ENCODE data around the gene RAB8B. TPM values are rescaled to one million over a fixed set of nuclear protein-coding genes. Genes with fewer than 3 reads are reported as not detected.

Gene RAB8B
- total RNA-seq, 2 donors from 2014 or later = 21.9 to 28.8 TPM

DNA sequence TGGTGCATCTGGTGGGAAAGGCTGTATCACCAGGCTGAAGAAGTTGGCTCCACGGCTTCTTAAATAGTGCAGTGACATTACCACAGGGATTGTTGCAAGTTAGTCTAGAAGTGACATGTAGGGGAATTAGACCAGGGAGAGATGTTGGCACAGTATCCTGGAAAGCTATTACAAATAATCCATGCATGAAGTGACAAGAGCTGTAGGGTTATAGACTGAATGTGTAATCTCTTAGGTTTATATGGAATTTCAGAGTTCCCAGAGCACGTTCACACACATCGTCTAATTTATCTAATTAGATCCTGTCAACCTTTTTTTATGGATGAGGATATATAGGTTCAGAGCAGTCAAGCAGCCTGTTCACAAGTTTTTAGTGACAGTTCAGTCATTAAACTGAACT, 50.7 kb downstream of the RAB8B start:
- no peaks in the 10 kb centered on the region for H3K4me1 Mint-ChIP-seq
- no peaks in the 10 kb centered on the region for H3K4me1 ChIP-seq (ENCODE audit: control insufficient read depth, insufficient read depth, low read length)

DNA sequence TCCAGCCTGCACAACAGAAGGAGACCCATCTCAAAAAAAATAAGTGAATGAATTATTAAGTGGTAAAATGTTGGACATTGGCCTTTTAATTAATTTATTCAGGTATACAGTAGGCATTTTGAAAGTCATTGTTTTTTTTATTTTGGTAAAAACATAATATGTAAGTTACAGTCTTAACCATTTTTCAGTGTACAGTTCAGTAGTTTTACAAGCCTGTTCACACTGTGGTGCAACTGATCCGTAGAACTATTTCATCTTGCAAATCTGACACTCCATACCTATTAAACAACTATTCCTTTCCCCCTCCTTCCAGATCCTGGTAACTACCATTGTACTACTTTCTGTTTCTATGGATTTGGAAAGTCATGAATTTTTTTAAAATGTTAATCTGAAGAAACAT, 51.9 kb downstream of the RAB8B start:
- no peaks in the 10 kb centered on the region for H3K27me3 ChIP-seq (ENCODE audit: control insufficient read depth, insufficient read depth, low read length, poor library complexity, severe bottlenecking)
- 100% methylated on average over 1 of the region's 1 CpG for WGBS, 2 experiments (ENCODE audit: insufficient coverage in 1 of 2, insufficient read length in 1 of 2)
- Mint-ChIP-seq H3K27me3 (ENCODE audit: insufficient read depth) (no peaks in the 10 kb centered on the region), H3K27ac (no peak overlapping the region), H3K9me3 (peaks cover 23% of the 10 kb centered on the region), H3K4me3 (no peak overlapping the region), H3K36me3 (ENCODE audit: low read depth) (peaks cover 28% of the 10 kb centered on the region), H3K4me1 (no peaks in the 10 kb centered on the region)
- no peak for DNase-seq
- H3K27ac ChIP-seq (ENCODE audit: low read depth, low read length) = no peak overlapping the region
- H3K9me3 ChIP-seq (ENCODE audit: control insufficient read depth, low read length) = peaks cover 23% of the 10 kb centered on the region
- H3K36me3 ChIP-seq (ENCODE audit: control insufficient read depth, insufficient read depth, low read length) = peaks cover 13% of the 10 kb centered on the region
- H3K4me3 ChIP-seq (ENCODE audit: low read length) = no peak overlapping the region
- TF ChIP-seq, protein P1, sequence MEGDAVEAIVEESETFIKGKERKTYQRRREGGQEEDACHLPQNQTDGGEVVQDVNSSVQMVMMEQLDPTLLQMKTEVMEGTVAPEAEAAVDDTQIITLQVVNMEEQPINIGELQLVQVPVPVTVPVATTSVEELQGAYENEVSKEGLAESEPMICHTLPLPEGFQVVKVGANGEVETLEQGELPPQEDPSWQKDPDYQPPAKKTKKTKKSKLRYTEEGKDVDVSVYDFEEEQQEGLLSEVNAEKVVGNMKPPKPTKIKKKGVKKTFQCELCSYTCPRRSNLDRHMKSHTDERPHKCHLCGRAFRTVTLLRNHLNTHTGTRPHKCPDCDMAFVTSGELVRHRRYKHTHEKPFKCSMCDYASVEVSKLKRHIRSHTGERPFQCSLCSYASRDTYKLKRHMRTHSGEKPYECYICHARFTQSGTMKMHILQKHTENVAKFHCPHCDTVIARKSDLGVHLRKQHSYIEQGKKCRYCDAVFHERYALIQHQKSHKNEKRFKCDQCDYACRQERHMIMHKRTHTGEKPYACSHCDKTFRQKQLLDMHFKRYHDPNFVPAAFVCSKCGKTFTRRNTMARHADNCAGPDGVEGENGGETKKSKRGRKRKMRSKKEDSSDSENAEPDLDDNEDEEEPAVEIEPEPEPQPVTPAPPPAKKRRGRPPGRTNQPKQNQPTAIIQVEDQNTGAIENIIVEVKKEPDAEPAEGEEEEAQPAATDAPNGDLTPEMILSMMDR (conservative IDR thresholded peaks at IDR 0.05) = no peak
- no peak overlapping the region for H3K9ac ChIP-seq (ENCODE audit: extremely low read depth, low read length, poor library complexity, severe bottlenecking)
- no peaks in the 10 kb centered on the region for H3K4me1 ChIP-seq (ENCODE audit: control insufficient read depth, insufficient read depth, low read length)

More for the DNA sequence above, 50.7 kb downstream of the RAB8B start:
- H3K27ac Mint-ChIP-seq = no peak overlapping the region
- TF ChIP-seq, protein P1 (conservative IDR thresholded peaks at IDR 0.05) = no peak
- H3K27ac ChIP-seq (ENCODE audit: low read depth, low read length) = no peak overlapping the region
- peaks cover 20% of the 10 kb centered on the region for H3K36me3 Mint-ChIP-seq (ENCODE audit: low read depth)
- no peaks in the 10 kb centered on the region for H3K27me3 Mint-ChIP-seq (ENCODE audit: insufficient read depth)
- peaks cover 23% of the 10 kb centered on the region for H3K9me3 Mint-ChIP-seq
- no peak overlapping the region for H3K9ac ChIP-seq (ENCODE audit: extremely low read depth, low read length, poor library complexity, severe bottlenecking)
- DNase-seq = no peak
- H3K9me3 ChIP-seq (ENCODE audit: control insufficient read depth, low read length) = peaks cover 23% of the 10 kb centered on the region
- 98 to 100% methylated on average over 1 to 2 of the region's 3 CpGs for WGBS, 2 experiments (ENCODE audit: insufficient coverage in 1 of 2, insufficient read length in 1 of 2)
- no peaks in the 10 kb centered on the region for H3K27me3 ChIP-seq (ENCODE audit: control insufficient read depth, insufficient read depth, low read length, poor library complexity, severe bottlenecking)
- H3K4me3 ChIP-seq (ENCODE audit: low read length) = no peak overlapping the region
- H3K36me3 ChIP-seq (ENCODE audit: control insufficient read depth, insufficient read depth, low read length) = peaks cover 8% of the 10 kb centered on the region
- H3K4me3 Mint-ChIP-seq = no peak overlapping the region

DNA sequence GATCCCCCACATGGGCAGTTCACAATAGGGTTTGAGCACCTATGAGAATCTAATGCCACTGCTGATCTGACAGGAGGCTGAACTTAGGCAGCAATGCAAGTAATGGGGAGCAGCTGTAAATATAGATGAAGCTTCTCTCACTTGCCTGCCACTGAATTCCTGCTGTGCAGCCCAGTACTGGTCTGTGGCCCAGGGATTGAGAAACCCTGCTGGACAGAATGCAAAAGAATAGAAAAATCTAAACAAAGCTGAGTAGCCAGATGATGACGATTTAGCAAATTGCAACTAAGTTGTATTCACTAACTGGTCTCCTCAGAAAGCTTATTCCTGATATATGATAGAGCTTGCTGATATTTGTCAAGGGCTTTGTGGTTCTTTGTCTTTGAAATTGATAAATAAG, 53.7 kb downstream of the RAB8B start:
- Histone ChIP-seq H3K4me1 (ENCODE audit: control insufficient read depth, insufficient read depth, low read length) (no peaks in the 10 kb centered on the region), H3K9me3 (ENCODE audit: control insufficient read depth, low read length) (peaks cover 23% of the 10 kb centered on the region), H3K4me3 (ENCODE audit: low read length) (peak overlapping the region; percentile 45), H3K9ac (ENCODE audit: extremely low read depth, low read length, poor library complexity, severe bottlenecking) (no peak overlapping the region), H3K27me3 (ENCODE audit: control insufficient read depth, insufficient read depth, low read length, poor library complexity, severe bottlenecking) (no peaks in the 10 kb centered on the region), H3K36me3 (ENCODE audit: control insufficient read depth, insufficient read depth, low read length) (peaks cover 17% of the 10 kb centered on the region), H3K27ac (ENCODE audit: low read depth, low read length) (no peak overlapping the region)
- H3K27ac Mint-ChIP-seq = no peak overlapping the region
- DNase-seq = no peak
- peaks cover 22% of the 10 kb centered on the region for H3K9me3 Mint-ChIP-seq
- H3K4me3 Mint-ChIP-seq = no peak overlapping the region
- no peaks in the 10 kb centered on the region for H3K27me3 Mint-ChIP-seq (ENCODE audit: insufficient read depth)
- 100% methylated on average over 1 of the region's 1 CpG for WGBS, 2 experiments (ENCODE audit: insufficient coverage in 1 of 2, insufficient read length in 1 of 2)
- peaks cover 7% of the 10 kb centered on the region for H3K4me1 Mint-ChIP-seq
- peaks cover 38% of the 10 kb centered on the region for H3K36me3 Mint-ChIP-seq (ENCODE audit: low read depth)
- TF ChIP-seq, protein P1 (conservative IDR thresholded peaks at IDR 0.05) = no peak
